ENCODE results near the gene MAN2B2. TPM values are rescaled to one million over a fixed set of nuclear protein-coding genes. Genes with fewer than 3 reads are reported as not detected.
"Not testable (repeated sequence)": the region's sequence is repeated elsewhere in the genome, so short reads cannot be mapped to it uniquely, and the experiment has no call there.

Gene MAN2B2
- total RNA-seq, 1 donor from 2014 or later: 15.3 TPM

DNA sequence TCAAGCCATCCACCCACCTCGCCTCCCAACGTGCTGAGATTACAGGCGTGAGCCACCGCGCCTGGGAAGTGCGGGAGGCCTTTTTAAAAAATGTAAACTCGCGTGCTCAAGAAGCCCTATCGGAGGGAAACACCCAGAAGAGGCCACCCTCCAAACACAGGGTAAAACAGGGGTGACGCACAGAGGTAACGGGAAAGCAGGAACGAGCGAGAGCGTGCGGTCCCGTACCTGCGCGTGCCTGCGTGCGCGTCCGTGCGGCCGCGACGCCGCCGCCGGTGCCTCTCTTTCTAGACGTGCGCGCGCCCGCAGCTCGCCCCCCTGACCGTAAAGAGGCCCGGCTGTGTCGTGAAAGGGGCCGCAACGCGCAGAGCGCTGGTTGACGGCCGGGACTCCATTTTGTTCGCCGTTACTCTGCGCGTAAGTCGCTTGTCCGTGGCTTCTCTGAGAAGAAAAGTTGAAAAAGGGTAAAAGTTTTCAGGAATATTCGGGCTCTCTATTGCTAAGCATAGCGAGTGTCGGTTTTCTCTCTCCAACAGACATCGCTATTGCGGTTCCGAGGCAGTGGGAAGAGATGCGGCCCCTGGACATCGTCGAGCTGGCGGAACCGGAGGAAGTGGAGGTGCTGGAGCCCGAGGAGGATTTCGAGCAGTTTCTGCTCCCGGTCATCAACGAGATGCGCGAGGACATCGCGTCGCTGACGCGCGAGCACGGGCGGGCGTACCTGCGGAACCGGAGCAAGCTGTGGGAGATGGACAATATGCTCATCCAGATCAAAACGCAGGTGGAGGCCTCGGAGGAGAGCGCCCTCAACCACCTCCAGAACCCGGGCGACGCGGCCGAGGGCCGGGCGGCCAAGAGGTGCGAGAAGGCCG, 65.5 kb downstream of the MAN2B2 start, which contains the start of gene MRFAP1:
MRFAP1 (plus strand) TSS at position 394 of the 872 bp plus-strand sequence; CDS start at position 572, 178 bp downstream.
- DNase-seq (ENCODE audit: low read depth, low spot score): peak; percentile 78

DNA sequence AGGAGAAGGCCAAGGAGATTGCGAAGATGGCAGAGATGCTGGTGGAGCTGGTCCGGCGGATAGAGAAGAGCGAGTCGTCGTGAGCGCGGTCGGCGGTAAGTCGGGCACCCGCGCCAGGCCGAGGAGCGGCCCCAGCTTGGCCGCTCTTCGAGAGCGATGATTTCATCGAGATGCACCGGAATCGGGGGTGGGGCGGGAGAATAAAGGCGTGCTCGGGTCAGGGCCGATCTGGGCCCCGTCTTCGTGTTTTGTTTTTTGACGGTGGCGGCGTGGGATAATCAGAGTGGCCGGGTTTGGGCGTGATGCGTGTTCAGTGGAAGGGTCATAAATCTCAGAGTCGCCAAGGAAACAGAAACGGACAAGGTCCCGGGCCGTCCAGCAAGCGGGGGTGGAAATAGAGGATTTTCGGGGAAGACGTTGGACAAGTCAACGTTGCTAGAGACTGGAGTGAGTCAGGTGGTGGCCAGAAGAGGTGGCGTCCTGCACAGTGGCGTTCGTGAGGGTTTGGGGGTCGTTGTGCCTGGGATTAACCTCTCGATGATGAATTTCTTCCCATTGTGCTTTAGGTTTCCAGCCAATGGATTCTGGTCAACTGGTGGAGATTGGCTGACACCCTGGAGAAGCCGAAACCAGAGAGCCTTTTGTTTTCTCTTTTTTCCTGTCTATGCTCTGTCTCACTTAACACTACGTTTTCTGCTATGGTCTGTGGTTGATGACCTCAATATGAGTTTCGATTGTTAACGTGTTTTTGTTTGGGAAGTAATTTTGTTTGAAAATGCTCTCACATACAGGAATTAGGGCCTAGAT, 66.4 kb downstream of the MAN2B2 start:
- DNase-seq (ENCODE audit: low read depth, low spot score): peak; percentile 19

DNA sequence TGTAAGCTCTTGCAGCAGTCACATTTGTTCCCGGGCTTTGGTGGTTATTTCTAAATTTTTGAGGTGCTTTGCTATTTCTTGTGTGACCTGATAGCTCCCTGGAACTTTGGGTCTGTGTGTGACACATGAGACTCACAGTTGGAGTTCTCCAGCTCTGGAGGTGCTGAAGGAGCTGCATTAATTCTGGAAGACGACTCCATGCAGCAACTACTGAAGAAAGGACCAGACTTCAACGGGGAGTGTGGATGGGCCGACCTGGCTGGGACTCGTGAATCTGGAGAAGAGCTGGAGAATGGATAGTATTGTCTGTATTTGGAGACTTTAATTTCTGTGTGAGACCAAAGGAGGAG, 67.0 kb downstream of the MAN2B2 start:
- DNase-seq (ENCODE audit: low read depth, low spot score): no peak

DNA sequence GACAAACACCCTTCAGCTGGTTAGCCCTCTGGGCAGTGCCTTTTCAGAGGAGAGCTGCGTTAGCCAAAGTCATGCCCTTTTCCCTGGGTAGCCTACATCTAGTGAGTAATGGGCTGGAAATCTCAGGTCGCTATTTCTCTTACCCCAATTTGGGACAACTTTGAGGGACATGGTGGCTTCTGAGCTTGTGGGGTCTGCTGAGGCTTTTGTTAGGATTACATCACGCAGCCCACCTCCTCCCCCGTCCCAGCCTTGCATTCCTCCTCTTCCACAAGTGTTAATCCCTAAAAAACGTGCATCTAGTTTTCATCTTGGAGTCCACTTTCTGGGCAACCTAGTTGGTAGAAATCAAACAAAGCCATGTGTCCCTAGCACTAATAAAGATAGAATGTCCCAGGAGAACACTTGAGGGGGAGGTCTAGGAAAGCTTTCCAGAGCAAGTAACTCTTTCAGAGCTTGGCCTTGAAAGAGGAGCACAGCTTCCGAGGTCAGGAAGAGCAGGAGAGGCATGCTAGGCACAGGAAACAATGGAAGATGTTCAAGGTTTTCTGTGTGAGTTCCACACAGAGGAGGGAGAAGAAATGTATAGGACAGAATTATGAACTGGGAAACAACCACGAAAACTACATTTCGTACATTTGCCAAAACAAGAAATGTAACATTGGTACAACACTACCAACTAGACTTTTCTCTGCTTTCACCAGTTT, 68.3 kb downstream of the MAN2B2 start:
- no peak for DNase-seq (ENCODE audit: low read depth, low spot score)

DNA sequence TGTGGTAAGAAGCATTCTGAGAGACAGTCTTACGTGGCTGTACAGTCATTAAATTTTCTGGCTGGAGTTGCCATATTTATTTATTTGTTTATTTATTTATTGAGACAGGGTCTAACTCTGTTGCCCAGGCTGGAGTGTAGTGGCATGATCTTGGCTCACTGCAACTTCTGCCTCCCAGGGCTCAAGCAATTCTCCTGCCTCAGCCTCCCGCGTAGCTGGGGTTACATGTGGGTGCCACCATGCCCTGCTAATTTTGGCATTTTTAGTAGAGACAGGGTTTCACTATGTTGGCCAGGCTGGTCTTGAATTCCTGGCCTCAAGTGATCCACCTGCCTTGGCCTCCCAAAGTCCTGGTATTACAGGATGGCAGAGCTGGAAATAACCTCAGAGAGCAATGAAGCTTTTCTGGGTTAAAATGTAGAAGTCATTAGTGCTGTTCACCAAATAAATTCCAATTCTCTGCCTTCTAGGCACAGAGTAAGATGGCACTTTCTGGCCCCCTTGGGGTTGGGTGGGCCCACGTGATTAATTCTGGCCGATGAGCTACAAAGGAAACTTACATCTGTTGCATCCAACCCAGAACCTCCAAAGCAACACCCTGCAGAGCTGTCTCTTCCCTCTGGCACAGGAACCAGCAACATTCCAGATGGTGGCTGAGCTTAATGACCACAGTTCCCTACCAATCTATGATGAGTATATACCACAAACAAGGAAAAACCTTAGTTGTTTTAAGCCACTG, 70.0 kb downstream of the MAN2B2 start:
- no peak for DNase-seq (ENCODE audit: low read depth, low spot score)

DNA sequence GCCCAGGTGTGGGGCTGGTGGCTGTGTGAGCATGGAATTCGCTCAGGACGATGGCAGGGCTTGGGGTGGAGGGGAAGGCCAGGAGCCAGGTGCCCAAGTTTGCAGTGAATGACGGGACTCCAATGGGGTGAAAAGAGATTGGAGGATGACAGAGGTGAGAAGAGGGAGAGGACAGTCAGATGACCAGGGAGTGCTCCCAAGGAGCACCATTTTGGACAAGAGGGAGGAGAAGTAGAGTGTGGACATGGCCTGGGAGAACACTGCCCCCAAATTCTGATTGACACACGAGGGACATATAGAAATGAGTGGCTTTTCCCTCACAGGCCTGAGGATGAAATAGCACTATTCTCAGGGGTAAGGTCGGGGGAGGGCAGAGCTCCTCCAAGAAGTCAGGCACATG, 72.2 kb downstream of the MAN2B2 start:
- no peak for DNase-seq (ENCODE audit: low read depth, low spot score)

DNA sequence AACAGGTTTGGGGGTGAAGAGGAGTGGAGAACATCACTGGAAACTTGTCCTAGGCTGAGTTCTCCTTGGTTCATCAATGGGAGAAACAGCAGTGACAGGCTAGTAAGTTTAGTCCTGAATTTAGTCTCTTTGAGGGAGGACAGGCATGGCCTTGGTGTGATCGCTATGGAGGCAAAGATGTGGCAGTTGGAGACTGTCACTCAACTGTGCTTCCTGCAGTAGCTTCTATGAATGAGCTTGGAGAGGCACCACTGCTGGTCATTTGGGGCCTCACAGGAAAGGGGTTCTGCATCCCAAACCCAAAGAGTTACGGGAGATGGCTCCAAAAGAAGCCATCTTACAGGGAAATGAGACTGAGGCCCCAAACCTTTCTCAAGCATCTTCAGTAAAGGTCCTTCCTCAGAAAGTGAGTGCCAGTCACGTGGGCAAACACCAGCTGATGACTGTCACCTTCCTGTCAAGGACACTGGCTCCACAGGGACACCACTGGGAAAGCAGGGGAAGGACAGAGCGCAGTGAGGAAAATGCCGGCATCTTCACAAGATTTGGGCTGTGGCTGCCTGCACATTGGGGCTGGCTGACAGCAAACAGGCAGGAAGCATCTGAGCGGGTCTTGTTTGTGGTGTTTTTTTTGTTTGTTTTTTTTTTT, 72.7 kb downstream of the MAN2B2 start:
- no peak for DNase-seq (ENCODE audit: low read depth, low spot score)

DNA sequence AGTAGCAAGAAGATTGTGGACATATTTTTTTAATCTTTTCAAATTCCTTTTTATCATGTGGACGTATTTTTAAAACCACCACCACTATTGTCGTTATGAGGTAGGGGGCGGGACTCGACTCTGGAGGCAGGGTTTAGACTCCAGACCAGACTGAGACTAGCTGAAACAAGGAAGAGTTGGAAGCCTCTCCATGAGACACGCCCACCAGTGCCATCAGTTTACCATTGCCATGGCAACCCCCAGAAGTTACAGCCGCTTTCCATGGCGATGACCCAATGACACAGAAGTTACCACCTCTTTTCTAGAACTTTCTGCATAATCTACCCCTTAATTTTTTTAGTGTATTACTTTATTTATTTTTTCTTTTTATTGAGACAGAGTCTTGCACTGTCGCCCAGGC, 74.2 kb downstream of the MAN2B2 start:
- no peak for DNase-seq (ENCODE audit: low read depth, low spot score)

DNA sequence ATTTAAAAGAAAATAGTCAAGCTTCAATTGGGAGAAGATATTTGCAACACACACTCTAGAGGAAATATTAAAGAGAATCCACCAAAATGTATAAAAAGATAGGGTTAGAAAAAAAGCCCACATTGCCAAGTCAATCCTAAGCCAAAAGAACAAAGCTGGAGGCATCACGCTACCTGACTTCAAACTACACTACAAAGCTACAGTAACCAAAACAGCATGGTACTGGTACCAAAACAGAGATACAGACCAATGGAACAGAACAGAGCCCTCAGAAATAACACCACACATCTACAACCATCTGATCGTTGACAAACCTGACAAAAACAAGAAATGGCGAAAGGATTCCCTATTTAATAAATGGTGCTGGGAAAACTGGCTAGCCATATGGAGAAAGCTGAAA, 79.2 kb downstream of the MAN2B2 start:
- not testable (repeated sequence) for DNase-seq (ENCODE audit: low read depth, low spot score)

DNA sequence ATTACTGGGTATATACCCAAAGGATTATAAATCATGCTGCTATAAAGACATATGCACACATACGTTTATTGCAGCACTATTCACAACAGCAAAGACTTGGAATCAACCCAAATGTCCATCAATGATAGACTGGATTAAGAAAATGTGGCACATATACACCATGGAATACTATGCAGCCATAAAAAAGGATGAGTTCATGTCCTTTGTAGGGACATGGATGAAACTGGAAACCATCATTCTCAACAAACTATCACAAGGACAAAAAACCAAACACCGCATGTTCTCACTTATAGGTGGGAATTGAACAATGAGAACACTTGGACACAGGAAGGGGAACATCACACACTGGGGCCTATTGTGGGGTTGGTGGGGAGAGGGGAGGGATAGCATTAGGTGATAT, 80.3 kb downstream of the MAN2B2 start:
- not testable (repeated sequence) for DNase-seq (ENCODE audit: low read depth, low spot score)

DNA sequence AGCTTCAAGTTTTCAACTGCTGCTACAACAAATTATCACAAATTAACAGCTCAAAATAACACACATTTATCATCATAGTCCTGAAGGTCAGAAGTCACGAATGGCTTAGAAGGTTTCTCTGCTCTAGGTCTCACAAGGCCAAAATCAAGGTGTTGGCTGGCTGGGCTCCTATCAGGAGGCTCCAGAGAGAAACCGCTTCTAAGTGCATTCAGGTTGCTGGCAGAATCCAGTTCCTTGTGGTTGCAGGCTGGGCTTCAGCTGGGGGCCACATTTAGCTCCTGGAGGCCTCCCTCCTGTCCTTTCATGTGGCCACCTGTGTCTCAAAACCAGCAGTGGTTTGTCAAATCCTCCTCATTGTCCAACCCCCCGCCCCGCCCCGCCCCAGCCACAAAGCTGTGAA, 80.9 kb downstream of the MAN2B2 start:
- no peak for DNase-seq (ENCODE audit: low read depth, low spot score)

DNA sequence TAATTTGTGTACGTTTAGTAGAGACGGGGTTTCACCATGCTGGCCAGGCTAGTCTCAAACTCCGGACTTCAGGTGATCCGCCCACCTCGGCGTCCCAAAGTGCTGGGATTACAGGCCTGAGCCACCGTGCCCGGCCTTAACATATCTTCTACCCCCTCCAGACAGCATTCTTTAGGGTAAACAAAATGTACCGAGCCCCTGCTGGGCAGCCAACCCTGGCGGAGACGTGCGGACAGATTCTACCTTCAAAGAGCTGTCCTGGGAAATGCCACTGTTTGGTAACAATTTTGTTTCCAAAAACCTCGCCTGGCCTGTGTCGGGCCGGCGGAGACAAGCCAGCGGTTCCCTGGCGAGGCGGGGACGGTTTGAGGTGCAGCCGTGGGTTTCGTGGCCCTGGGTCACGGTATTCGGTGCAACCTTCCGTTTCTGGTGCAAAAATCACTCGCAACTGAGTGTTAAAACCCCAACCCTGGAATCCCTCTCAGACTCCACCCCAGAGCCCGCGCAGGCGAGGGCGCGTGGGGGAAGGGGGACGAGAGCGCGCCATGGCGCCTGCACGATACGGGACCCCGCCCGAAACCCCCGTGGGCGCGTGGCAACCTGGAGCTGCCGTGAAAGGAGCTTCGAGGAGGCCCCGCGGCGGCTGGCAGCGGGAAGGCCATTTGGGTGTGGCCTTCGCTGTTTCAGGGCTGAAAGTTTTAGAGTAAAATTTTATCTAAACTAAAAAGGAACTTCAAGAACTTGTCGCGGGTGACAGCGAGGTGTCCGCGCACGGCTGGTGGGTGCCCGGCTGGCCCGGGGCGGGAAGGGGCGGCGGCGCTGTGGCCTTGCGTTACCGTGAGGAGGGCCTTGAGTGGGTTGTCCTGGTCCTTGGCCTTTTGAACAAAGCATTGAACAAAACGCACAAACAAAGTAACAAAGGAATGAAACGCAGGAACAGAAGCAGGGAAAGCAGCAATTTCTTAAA, 82.5 kb downstream of the MAN2B2 start:
- DNase-seq (ENCODE audit: low read depth, low spot score): no peak

DNA sequence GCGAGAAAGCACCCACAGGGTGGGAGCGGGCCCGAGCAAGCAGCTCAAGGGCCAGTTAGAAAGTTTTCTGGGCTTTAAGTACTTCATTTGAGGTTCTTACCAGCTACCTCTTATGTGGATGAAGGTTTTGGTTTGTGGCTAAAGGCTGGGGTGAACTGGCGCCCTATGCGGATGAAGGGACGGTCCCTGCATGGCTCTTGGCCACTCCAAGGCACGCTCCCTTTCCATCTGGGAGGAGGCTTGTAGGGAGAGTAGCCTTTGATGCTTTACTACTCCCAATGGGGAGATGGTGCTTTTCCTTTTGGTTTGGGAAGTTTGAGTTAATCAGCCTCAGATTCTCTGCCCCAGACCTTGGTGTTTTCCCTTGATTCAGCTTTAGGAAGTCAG, 83.2 kb downstream of the MAN2B2 start:
- DNase-seq (ENCODE audit: low read depth, low spot score): no peak

DNA sequence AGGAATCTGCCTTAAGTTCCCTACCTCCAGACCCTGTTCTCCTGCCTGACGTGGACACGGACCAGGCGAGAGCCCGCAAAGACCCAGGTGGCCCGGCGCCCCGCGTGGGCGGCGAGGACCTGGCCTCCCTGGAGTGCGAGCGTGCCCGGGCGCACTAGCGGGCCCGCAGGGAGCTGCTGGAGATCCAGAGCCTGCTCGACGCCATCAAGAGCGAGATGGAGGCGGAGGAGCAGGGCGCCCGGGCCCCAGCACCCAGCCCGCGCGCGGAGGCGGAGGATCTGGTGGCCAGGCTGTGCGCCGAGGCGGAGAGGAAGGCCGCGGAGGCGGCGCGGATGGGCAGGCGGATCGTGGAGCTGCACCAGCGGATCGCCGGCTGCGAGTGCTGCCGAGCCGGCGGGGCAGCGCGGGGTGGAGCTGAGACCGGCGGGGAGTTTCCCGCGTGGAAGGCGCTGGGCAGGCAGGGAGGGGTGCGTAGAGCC, 83.6 kb downstream of the MAN2B2 start:
- no peak for DNase-seq (ENCODE audit: low read depth, low spot score)

DNA sequence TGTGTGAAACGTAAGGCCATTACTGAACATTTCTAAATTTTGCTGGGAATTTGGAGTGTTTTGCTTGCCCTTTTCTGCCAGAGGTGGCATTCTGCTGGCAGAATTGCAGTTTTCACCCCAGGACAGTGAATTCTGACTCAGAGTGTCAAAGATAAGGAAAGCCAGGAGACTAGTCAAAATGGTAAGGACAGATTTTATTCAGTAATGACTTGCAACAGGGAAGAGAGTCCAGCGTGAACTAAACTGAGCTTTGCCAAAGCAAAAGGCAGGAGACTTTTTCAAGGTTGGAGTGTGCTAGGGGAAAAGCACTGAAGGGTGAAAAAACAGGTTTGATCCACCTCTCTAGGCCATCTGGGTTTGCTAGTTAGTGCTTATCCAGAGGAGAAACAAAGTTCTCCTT, 84.9 kb downstream of the MAN2B2 start:
- DNase-seq (ENCODE audit: low read depth, low spot score): no peak

DNA sequence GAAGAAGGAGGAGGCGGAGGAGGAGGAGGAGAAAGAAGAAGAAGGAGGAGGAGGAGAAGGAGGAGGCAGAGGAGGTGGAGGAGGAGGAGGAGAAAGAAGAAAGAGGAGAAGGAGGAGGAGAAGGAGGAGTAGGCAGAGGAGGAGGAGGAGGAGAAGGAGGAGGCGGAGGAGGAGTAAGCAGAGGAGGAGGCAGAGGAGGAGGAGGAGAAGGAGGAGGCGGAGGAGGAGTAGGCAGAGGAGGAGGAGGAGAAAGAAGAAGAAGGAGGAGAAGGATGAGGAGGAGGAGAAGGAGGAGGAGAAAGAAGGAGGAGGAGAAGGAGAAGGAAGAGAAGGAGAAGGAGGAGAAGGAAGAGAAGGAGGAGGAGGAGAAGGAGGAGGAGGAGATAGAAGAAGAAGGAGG, 85.4 kb downstream of the MAN2B2 start:
- no peak for DNase-seq (ENCODE audit: low read depth, low spot score)

DNA sequence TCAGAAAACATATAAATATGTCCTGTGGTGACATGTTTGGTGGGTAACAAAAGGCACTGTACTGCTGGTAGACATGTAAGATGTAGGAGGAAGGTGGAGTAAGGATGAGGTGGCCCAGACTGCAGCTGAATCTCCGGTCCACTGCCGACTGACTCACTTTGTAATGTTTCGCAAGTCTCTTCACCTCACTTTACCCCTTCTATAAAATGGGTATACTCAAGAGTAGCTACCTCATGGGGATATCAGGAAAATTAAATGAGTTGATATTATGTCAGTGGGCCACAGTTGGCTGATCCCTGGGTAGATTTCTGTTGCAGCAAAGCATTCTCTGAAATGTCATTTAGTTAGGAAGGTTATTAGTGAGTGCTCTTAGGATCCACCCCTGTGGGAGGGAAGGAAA, 87.6 kb downstream of the MAN2B2 start:
- no peak for DNase-seq (ENCODE audit: low read depth, low spot score)

DNA sequence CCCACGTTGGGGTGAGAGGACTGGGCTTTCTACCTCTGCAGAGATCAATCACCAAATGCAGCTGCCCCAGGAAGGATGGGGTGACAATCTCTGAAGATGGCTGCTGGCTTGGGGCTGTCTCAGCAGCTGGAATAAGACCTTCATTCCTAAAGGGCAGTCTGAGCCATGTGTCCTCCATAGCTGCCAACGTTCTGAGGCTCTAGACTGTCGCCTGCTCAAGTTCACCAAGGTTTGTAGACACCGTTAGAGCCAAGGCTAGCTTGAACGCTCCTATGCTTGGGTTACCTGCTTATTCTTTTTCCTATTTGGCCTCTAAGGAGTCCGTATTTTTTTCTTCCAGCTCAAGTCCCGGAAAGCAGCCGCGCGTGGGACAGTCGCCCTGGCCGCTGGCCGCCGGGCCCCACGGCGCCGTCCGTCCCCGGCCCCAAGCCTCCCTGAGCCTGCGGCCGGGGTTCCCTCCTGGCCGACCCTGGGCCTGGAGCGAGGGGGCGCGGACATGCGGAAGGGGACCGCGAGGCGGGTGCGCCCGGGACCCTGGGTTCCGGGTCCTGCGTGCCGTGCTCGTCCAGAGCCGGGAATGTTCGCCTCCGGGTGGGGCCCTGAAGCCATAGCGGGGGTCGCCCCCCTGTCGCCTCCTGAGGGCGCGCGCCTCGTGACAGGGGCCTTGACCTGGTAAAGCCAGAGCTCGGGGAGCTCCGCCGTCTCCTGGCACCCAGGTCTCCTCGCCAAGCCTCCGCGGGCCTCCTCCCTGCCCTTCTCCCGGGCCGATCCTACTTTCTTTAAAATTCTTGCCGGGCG, 88.8 kb downstream of the MAN2B2 start:
- no peak for DNase-seq (ENCODE audit: low read depth, low spot score)

DNA sequence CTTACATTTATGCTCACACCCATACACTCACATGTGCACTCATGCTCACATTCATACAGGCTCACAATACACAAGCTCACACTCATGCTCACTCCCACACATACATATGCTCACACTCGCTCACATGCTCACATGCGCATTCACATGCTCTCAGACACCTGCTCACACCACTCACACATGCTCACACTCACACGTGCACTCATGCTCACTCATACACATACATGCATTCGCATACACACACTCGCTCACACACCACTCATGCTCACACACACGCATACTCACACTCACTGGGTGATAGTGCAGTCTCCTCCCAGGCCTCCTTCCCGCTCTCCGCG, 90.3 kb downstream of the MAN2B2 start:
- no peak for DNase-seq (ENCODE audit: low read depth, low spot score)
